GM23338 (cell line): ENCODE measurements around the gene IL21R. TPM values are rescaled to one million over a fixed set of nuclear protein-coding genes. Genes with fewer than 3 reads are reported as not detected.

ENCODE experiments used
- ATAC-seq: fragments of 200-7000 bp; cut with Tn5 transposase; 3 replicates; pipeline ENCODE4 v1.9.1; 2020
- DNase-seq: peaks from one replicate; pipeline ENCODE4 v3.0.0-alpha.2; 2015; ENCODE audit warnings: low spot score
- H2AFZ ChIP-seq: fragments of 200-600 bp; sonication (generic); 2 replicates; pipeline ENCODE4 v1.8.0; 2016; ENCODE audit warnings: antibody characterized with exemption, mild to moderate bottlenecking, moderate library complexity
- H3F3A ChIP-seq: fragments of 200-600 bp; sonication (generic); replicated peaks from 2 replicates; pipeline ENCODE4 v1.8.0; 2017; ENCODE audit warnings: antibody characterized with exemption, mixed run types, low read depth
- H3K27ac ChIP-seq: fragments of 200-600 bp; sonication (generic); 2 replicates; pipeline ENCODE4 v1.6.1; 2016; ENCODE audit warnings: low read depth
- H3K27me3 ChIP-seq: fragments of 200-600 bp; sonication (generic); 2 replicates; pipeline ENCODE4 v1.8.0; 2016; ENCODE audit warnings: mild to moderate bottlenecking, mixed run types, moderate library complexity; ENCODE audit not compliant: insufficient read depth
- H3K36me3 ChIP-seq: fragments of 200-600 bp; sonication (generic); 2 replicates; pipeline ENCODE4 v1.8.0; 2016; ENCODE audit warnings: mild to moderate bottlenecking; ENCODE audit not compliant: insufficient read depth
- H3K4me1 ChIP-seq: fragments of 200-600 bp; sonication (generic); 2 replicates; pipeline ENCODE4 v1.8.0; 2016; ENCODE audit warnings: mild to moderate bottlenecking, moderate library complexity; ENCODE audit not compliant: insufficient read depth
- H3K4me2 ChIP-seq: fragments of 200-600 bp; sonication (generic); 2 replicates; pipeline ENCODE4 v1.7.1; 2017; ENCODE audit warnings: mixed run types
- H3K4me3 ChIP-seq: fragments of 200-600 bp; sonication (generic); 2 replicates; pipeline ENCODE4 v1.6.1; 2016; ENCODE audit warnings: mixed run types
- H3K79me2 ChIP-seq: fragments of 200-600 bp; sonication (generic); replicated peaks from 2 replicates; pipeline ENCODE4 v1.8.0; 2017; ENCODE audit warnings: mild to moderate bottlenecking; ENCODE audit not compliant: insufficient read depth
- H3K9me2 ChIP-seq: fragments of 200-600 bp; sonication (generic); 2 replicates; pipeline ENCODE4 v1.8.0; 2017; ENCODE audit not compliant: insufficient read depth
- H4K20me1 ChIP-seq: fragments of 200-600 bp; sonication (generic); replicated peaks from 2 replicates; pipeline ENCODE4 v1.8.0; 2017; ENCODE audit warnings: mild to moderate bottlenecking; ENCODE audit not compliant: insufficient read depth
- H3K27ac Mint-ChIP-seq: 2 replicates; pipeline ENCODE4 v1.8.0; 2020; ENCODE audit warnings: inconsistent platforms, mild to moderate bottlenecking, moderate library complexity, mixed read lengths
- H3K27me3 Mint-ChIP-seq: 3 replicates; pipeline ENCODE4 v1.8.0; 2022; ENCODE audit warnings: low read depth, mild to moderate bottlenecking, moderate library complexity, mixed read lengths, inconsistent platforms; ENCODE audit not compliant: insufficient read depth, poor library complexity
- H3K36me3 Mint-ChIP-seq: 3 replicates; pipeline ENCODE4 v1.8.0; 2021; ENCODE audit warnings: low read depth, mild to moderate bottlenecking, inconsistent platforms, moderate library complexity, mixed read lengths
- H3K4me1 Mint-ChIP-seq: 3 replicates; pipeline ENCODE4 v1.8.0; 2020; ENCODE audit warnings: mild to moderate bottlenecking, inconsistent platforms, mixed read lengths
- H3K4me3 Mint-ChIP-seq: 3 replicates; pipeline ENCODE4 v1.8.0; 2021; ENCODE audit warnings: moderate library complexity, mild to moderate bottlenecking, inconsistent platforms, mixed read lengths
- H3K9me3 Mint-ChIP-seq: 3 replicates; pipeline ENCODE4 v1.8.0; 2020; ENCODE audit warnings: moderate library complexity, mild to moderate bottlenecking, inconsistent platforms, mixed read lengths
- CREB1 ChIP-seq: fragments of 250-450 bp; sonication (Bioruptor Pico); IDR thresholded peaks from 2 replicates; pipeline ENCODE4 v1.5.0; 2020; ENCODE audit warnings: low read depth, mild to moderate bottlenecking, moderate library complexity
- CTCF ChIP-seq, 2 experiments: fragments of 200-600 bp in 1 of 2; sonication (generic) in 1 of 2; conservative IDR thresholded peaks; 2 replicates each; pipeline versions ENCODE4 v1.5.1 to v1.6.1; 2016 to 2017; ENCODE audit warnings: antibody characterized with exemption in 2 of 2, low read depth in 2 of 2, mild to moderate bottlenecking in 2 of 2, moderate library complexity in 1 of 2
- ETS1 ChIP-seq: IDR thresholded peaks from 2 replicates; pipeline ENCODE4 v1.6.1; 2016; ENCODE audit warnings: antibody characterized with exemption
- EZH2 ChIP-seq: fragments of 200-600 bp; sonication (generic); IDR thresholded peaks from one replicate; pipeline ENCODE4 v1.8.0; 2017; ENCODE audit warnings: antibody characterized with exemption, mild to moderate bottlenecking, low read depth; ENCODE audit not compliant: unreplicated experiment
- EZH2phosphoT487 ChIP-seq: fragments of 200-600 bp; sonication (generic); IDR thresholded peaks from one replicate; pipeline ENCODE4 v1.8.1; 2018; ENCODE audit warnings: antibody characterized with exemption; ENCODE audit not compliant: unreplicated experiment
- JUNB ChIP-seq: IDR thresholded peaks from one replicate; pipeline ENCODE4 v1.6.1; 2016; ENCODE audit warnings: antibody characterized with exemption; ENCODE audit not compliant: unreplicated experiment
- NANOG ChIP-seq: IDR thresholded peaks from 2 replicates; pipeline ENCODE4 v1.6.1; 2016; ENCODE audit warnings: antibody characterized with exemption, borderline replicate concordance
- POLR2AphosphoS5 ChIP-seq: IDR thresholded peaks from 2 replicates; pipeline ENCODE4 v1.6.1; 2016; ENCODE audit warnings: antibody characterized with exemption, low read depth
- REST ChIP-seq: IDR thresholded peaks from one replicate; pipeline ENCODE4 v1.6.1; 2018; ENCODE audit warnings: antibody characterized with exemption; ENCODE audit not compliant: unreplicated experiment
- STAT1 ChIP-seq: IDR thresholded peaks from one replicate; pipeline ENCODE4 v1.6.1; 2016; ENCODE audit warnings: antibody characterized with exemption; ENCODE audit not compliant: unreplicated experiment
- ZNF114 ChIP-seq: fragments of 250-450 bp; sonication (Bioruptor Pico); IDR thresholded peaks from 2 replicates; pipeline ENCODE4 v1.5.0; 2020; ENCODE audit warnings: mild to moderate bottlenecking, moderate library complexity
- ZNF331 ChIP-seq: fragments of 250-450 bp; sonication (Bioruptor Pico); IDR thresholded peaks from 2 replicates; pipeline ENCODE4 v1.5.0; 2020; ENCODE audit warnings: low read depth, mild to moderate bottlenecking, moderate library complexity
- polyA plus RNA-seq: library from polyadenylated mRNA; unstranded; fragments of >200 nt; fragmentation: Nextera tagmentation; extraction: Ambion mirVana; gene quantifications from 2 replicates; pipeline ENCODE4 v1.2.1, GENCODE V29; 2016
- total RNA-seq: library from RNA; depleted of rRNA; stranded (reverse); fragments of >200 nt; shearing (Covaris generic); gene quantifications from 2 replicates; pipeline ENCODE4 v1.2.3, GENCODE V29; 2014

Gene IL21R
- total and polyA plus RNA-seq, 2 experiments from 2014 or later, result 0.42 to 2.6 TPM

GRCh38 chr16:27441276-27441675, 39.3 kb downstream of the IL21R start (continued):
- TF ChIP-seq REST (no peak), CTCF (conservative IDR thresholded peaks at IDR 0.05; ENCODE audit: low read depth in 2 of 2) (no peak), NANOG (no peak), ZNF331 (CRISPR knock-in tag) (no peak), EZH2phosphoT487 (no peak), STAT1 (no peak), POLR2AphosphoS5 (no peak)

GRCh38 chr16:27441998-27442397, 40.0 kb downstream of the IL21R start:
- H3K4me3 Mint-ChIP-seq, result no peak overlapping the region
- no peak for ATAC-seq
- H4K20me1 ChIP-seq, result no peaks in the 10 kb centered on the region
- peaks cover 12% of the 10 kb centered on the region for H3K36me3 Mint-ChIP-seq
- H3K27me3 ChIP-seq, result no peaks in the 10 kb centered on the region
- peaks cover 31% of the 10 kb centered on the region for H3K9me3 Mint-ChIP-seq
- peaks cover 3% of the 10 kb centered on the region for H3K27me3 Mint-ChIP-seq
- no peak overlapping the region for H3K4me2 ChIP-seq
- no peaks in the 10 kb centered on the region for H3F3A ChIP-seq
- DNase-seq, result no peak
- no peaks in the 10 kb centered on the region for H3K9me2 ChIP-seq
- H3K36me3 ChIP-seq, result no peaks in the 10 kb centered on the region
- no peak overlapping the region for H3K27ac ChIP-seq
- no peaks in the 10 kb centered on the region for H3K4me1 ChIP-seq
- H2AFZ ChIP-seq, result no peak overlapping the region
- H3K27ac Mint-ChIP-seq, result no peak overlapping the region
- no peak overlapping the region for H3K4me3 ChIP-seq
- H3K4me1 Mint-ChIP-seq, result peaks cover 4% of the 10 kb centered on the region
- no peaks in the 10 kb centered on the region for H3K79me2 ChIP-seq
- no peak for TF ChIP-seq ZNF114
- TF ChIP-seq ETS1, result no peak
- TF ChIP-seq EZH2, result no peak
- no peak for TF ChIP-seq JUNB
- TF ChIP-seq NANOG, result no peak
- TF ChIP-seq POLR2AphosphoS5, result no peak
- TF ChIP-seq REST, result no peak
- TF ChIP-seq CREB1, result no peak
- TF ChIP-seq ZNF331 (CRISPR knock-in tag), result no peak
- TF ChIP-seq EZH2phosphoT487, result no peak
